Suprapubic skin (tissue), 3 donors: Measurements from ENCODE around the gene IPO5.

Experiments
- CTCF ChIP-seq, 2 donors: fragments of 200-600 bp in 1 of 2; fragments of 450-650 bp in 1 of 2; sonication (generic) in 1 of 2; IDR thresholded peaks; one replicate each; pipeline ENCODE4 v1.5.1; 2016 to 2019; ENCODE audit warnings: antibody characterized with exemption in 2 of 2, mild to moderate bottlenecking in 1 of 2, moderate library complexity in 1 of 2
- POLR2AphosphoS5 ChIP-seq, 3 donors: sonication (generic); formaldehyde crosslinking; IDR thresholded peaks; one replicate each; pipeline ENCODE4 v1.6.1; 2017; ENCODE audit warnings: antibody characterized with exemption in 3 of 3

- TF ChIP-seq CTCF (IDR thresholded peaks at IDR 0.05) (no peak), POLR2AphosphoS5 (IDR thresholded peaks at IDR 0.05) (no peak)
Measured at GRCh38 chr13:98039261-98039660, 85.8 kb downstream of the IPO5 start.
